ENCODE measurements around the gene CD84. TPM values are rescaled to one million over a fixed set of nuclear protein-coding genes. Genes with fewer than 3 reads are reported as not detected.
A peak's percentile ranks its signal among the peaks of the same experiment; 100 is the strongest.

Gene CD84
- polyA plus RNA-seq, 1 donor (not counting 4 experiments of a cell fraction or from before 2014, with no cell fraction given) = not detected

- H3K36me3 ChIP-seq (ENCODE audit: control insufficient read depth in 2 of 2, extremely low read depth in 1 of 2, insufficient read depth in 2 of 2, low read length in 2 of 2) = no peaks in the 10 kb centered on the region
- H3K4me1 ChIP-seq (ENCODE audit: control insufficient read depth, extremely low read depth, insufficient read depth, low read length) = peaks cover 6% of the 10 kb centered on the region
- DNase-seq (ENCODE audit: low read depth, low spot score) (no peak), FAIRE-seq (no peak)
- no peak overlapping the region for H3K27ac ChIP-seq (ENCODE audit: control insufficient read depth, insufficient read depth, low read length)
- H3K79me2 ChIP-seq (ENCODE audit: control insufficient read depth, insufficient read depth, low read length) = no peaks in the 10 kb centered on the region
- no peak overlapping the region for H3K4me2 ChIP-seq (ENCODE audit: control insufficient read depth, extremely low read depth, insufficient read depth, low read depth, low read length)
- no peak for TF ChIP-seq EZH2 (IDR thresholded peaks at IDR 0.05; ENCODE audit: low read length)
- no peak for TF ChIP-seq CTCF (optimal IDR thresholded peaks at IDR 0.05 in 1 of 3, IDR thresholded peaks at IDR 0.05 in 1 of 3, conservative IDR thresholded peaks at IDR 0.05 in 1 of 3; ENCODE audit: extremely low read depth in 1 of 3, insufficient read depth in 2 of 3, low read length in 3 of 3)
- dilution Hi-C loops (cut with MboI; ENCODE audit: extremely low pct_ligation_motif_present, low sequenced_read_pairs) = no loop called here
- H3K9me3 ChIP-seq (ENCODE audit: control insufficient read depth, low read depth, low read length) = no peaks in the 10 kb centered on the region
- no peak overlapping the region for H2AFZ ChIP-seq (ENCODE audit: control insufficient read depth, low read length)
- no peaks in the 10 kb centered on the region for H4K20me1 ChIP-seq (ENCODE audit: control insufficient read depth, extremely low read depth, insufficient read depth, low read length)
- peaks cover 15% of the 10 kb centered on the region for H3K27me3 ChIP-seq (ENCODE audit: control insufficient read depth, extremely low read depth, insufficient read depth, low read length)
- H3K9me1 ChIP-seq (ENCODE audit: control insufficient read depth, extremely low read depth, insufficient read depth, low read length) = no peaks in the 10 kb centered on the region
- H3K4me3 ChIP-seq (ENCODE audit: control insufficient read depth in 2 of 3, extremely low read depth in 1 of 3, insufficient read depth in 2 of 3, low read depth in 1 of 3, low read length in 3 of 3) = no peak overlapping the region
- H3K9ac ChIP-seq (ENCODE audit: control insufficient read depth, extremely low read depth, insufficient read depth, low read length) = no peak overlapping the region
Observed at GRCh38 chr1:160546942-160547341, 32.4 kb downstream of the CD84 start.

- H3K27me3 ChIP-seq (ENCODE audit: control insufficient read depth, extremely low read depth, insufficient read depth, low read length) = peaks cover 5% of the 10 kb centered on the region
- FAIRE-seq = no peak
- dilution Hi-C loops (cut with MboI; ENCODE audit: extremely low pct_ligation_motif_present, low sequenced_read_pairs) = no loop called here
Observed at GRCh38 chr1:160544647-160545046, 34.6 kb downstream of the CD84 start.

More at GRCh38 chr1:160544647-160545046, 34.6 kb downstream of the CD84 start:
- Histone ChIP-seq H4K20me1 (ENCODE audit: control insufficient read depth, extremely low read depth, insufficient read depth, low read length) (no peaks in the 10 kb centered on the region), H3K9me1 (ENCODE audit: control insufficient read depth, extremely low read depth, insufficient read depth, low read length) (no peaks in the 10 kb centered on the region), H3K79me2 (ENCODE audit: control insufficient read depth, insufficient read depth, low read length) (no peaks in the 10 kb centered on the region), H2AFZ (ENCODE audit: control insufficient read depth, low read length) (no peak overlapping the region), H3K9ac (ENCODE audit: control insufficient read depth, extremely low read depth, insufficient read depth, low read length) (no peak overlapping the region), H3K4me1 (ENCODE audit: control insufficient read depth, extremely low read depth, insufficient read depth, low read length) (peaks cover 6% of the 10 kb centered on the region), H3K36me3 (ENCODE audit: control insufficient read depth in 2 of 2, extremely low read depth in 1 of 2, insufficient read depth in 2 of 2, low read length in 2 of 2) (no peaks in the 10 kb centered on the region), H3K9me3 (ENCODE audit: control insufficient read depth, low read depth, low read length) (no peaks in the 10 kb centered on the region), H3K4me3 (ENCODE audit: control insufficient read depth in 2 of 3, extremely low read depth in 1 of 3, insufficient read depth in 2 of 3, low read depth in 1 of 3, low read length in 3 of 3) (no peak overlapping the region), H3K4me2 (ENCODE audit: control insufficient read depth, extremely low read depth, insufficient read depth, low read depth, low read length) (no peak overlapping the region), H3K27ac (ENCODE audit: control insufficient read depth, insufficient read depth, low read length) (no peak overlapping the region)
- DNase-seq (ENCODE audit: low read depth, low spot score) = no peak
- TF ChIP-seq EZH2 (IDR thresholded peaks at IDR 0.05; ENCODE audit: low read length) = no peak
- TF ChIP-seq CTCF (optimal IDR thresholded peaks at IDR 0.05 in 1 of 3, IDR thresholded peaks at IDR 0.05 in 1 of 3, conservative IDR thresholded peaks at IDR 0.05 in 1 of 3; ENCODE audit: extremely low read depth in 1 of 3, insufficient read depth in 2 of 3, low read length in 3 of 3) = peak; percentile 29 to 45 (median 35)
